Measurements from ENCODE around the gene KDM8.

GRCh38 chr16:27195941-27196595 is 7.3 kb upstream of the KDM8 start:
- TF ChIP-seq CTCF (IDR thresholded peaks at IDR 0.05) (no peak), POLR2AphosphoS5 (IDR thresholded peaks at IDR 0.05; ENCODE audit: low read depth, low read length) (no peak), REST (IDR thresholded peaks at IDR 0.05; ENCODE audit: insufficient read depth in 1 of 2, low read depth in 2 of 2, low read length in 1 of 2) (no peak), TCF7L2 (IDR thresholded peaks at IDR 0.05; ENCODE audit: low read depth, low read length) (no peak)

Measured in Panc1 (cell line).